SK-N-SH (cell line): Measurements from ENCODE around the gene SIN3A. TPM values are rescaled to one million over a fixed set of nuclear protein-coding genes. Genes with fewer than 3 reads are reported as not detected.

Source experiments
- CTCF ChIA-PET: fragments of 300-600, 350-600 bp; formaldehyde crosslinking; extraction: SDS; loops from one replicate; lab custom pipeline; 2021; lab: Yijun Ruan, JAX
- POLR2A ChIA-PET: fragments of 350-600 bp; sonication (Branson Sonifier 250); formaldehyde crosslinking; extraction: SDS; loops from one replicate; lab custom pipeline; 2020; ENCODE audit warnings: antibody characterized with exemption, inconsistent platforms; lab: Yijun Ruan, JAX
- DNase-seq: peaks from one replicate; pipeline ENCODE4 v3.0.0; 2012
- H2AFZ ChIP-seq: fragments of 200-600 bp; sonication (generic); 2 replicates; pipeline ENCODE4 v1.8.1; 2016; ENCODE audit warnings: antibody characterized with exemption, mild to moderate bottlenecking, low read depth
- H3F3A ChIP-seq: fragments of 200-600 bp; sonication (generic); replicated peaks from 2 replicates; pipeline ENCODE3; 2016; ENCODE audit warnings: antibody characterized with exemption, mild to moderate bottlenecking; ENCODE audit not compliant: insufficient read depth
- H3K27ac ChIP-seq, 2 experiments: fragments of 200-500 bp in 1 of 2; fragments of 200-600 bp in 1 of 2; sonication (Bioruptor generic) in 1 of 2; sonication (generic), shearing (Covaris generic) in 1 of 2; 2 replicates each; pipeline versions ENCODE4 v1.5.1 to v1.6.1; 2014 to 2016; ENCODE audit warnings: low read depth in 2 of 2, inconsistent platforms in 1 of 2, low read length in 1 of 2, mild to moderate bottlenecking in 1 of 2, mixed read lengths in 1 of 2
- H3K27me3 ChIP-seq: fragments of 200-600 bp; sonication (generic), shearing (Covaris generic); 2 replicates; pipeline ENCODE4 v1.6.1; 2016; ENCODE audit warnings: mixed run types; ENCODE audit not compliant: insufficient read depth
- H3K36me3 ChIP-seq, 2 experiments: fragments of 200-500 bp in 1 of 2; fragments of 200-600 bp in 1 of 2; sonication (Bioruptor generic) in 1 of 2; sonication (generic) in 1 of 2; replicated peaks in 1 of 2; 2 replicates each; pipeline versions ENCODE3 to v1.5.1; 2014 to 2016; ENCODE audit warnings: low read length in 1 of 2, mild to moderate bottlenecking in 1 of 2; ENCODE audit not compliant: insufficient read depth in 2 of 2, control insufficient read depth in 1 of 2
- H3K4me1 ChIP-seq, 2 experiments: fragments of 200-500 bp in 1 of 2; fragments of 200-600 bp in 1 of 2; sonication (Bioruptor generic) in 1 of 2; sonication (generic), shearing (Covaris generic) in 1 of 2; 2 replicates each; pipeline versions ENCODE4 v1.5.1 to v1.6.1; 2014 to 2016; ENCODE audit warnings: low read depth in 1 of 2, low read length in 1 of 2, mixed run types in 1 of 2; ENCODE audit not compliant: insufficient read depth in 2 of 2, control insufficient read depth in 1 of 2
- H3K4me2 ChIP-seq: fragments of 200-600 bp; sonication (generic), shearing (Covaris generic); 2 replicates; pipeline ENCODE4 v1.6.1; 2017; ENCODE audit warnings: mixed run types
- H3K4me3 ChIP-seq, 2 experiments: fragments of 200-500 bp in 1 of 2; fragments of 200-600 bp in 1 of 2; sonication (Bioruptor generic) in 1 of 2; sonication (generic), shearing (Covaris generic) in 1 of 2; 2 replicates each; pipeline versions ENCODE4 v1.5.1 to v1.8.1; 2014 to 2016; ENCODE audit warnings: low read depth in 2 of 2, inconsistent platforms in 1 of 2, low read length in 1 of 2, mild to moderate bottlenecking in 1 of 2, mixed read lengths in 1 of 2, moderate library complexity in 1 of 2
- H3K79me2 ChIP-seq: fragments of 200-600 bp; sonication (generic); 2 replicates; pipeline ENCODE4 v1.8.1; 2017; ENCODE audit warnings: mild to moderate bottlenecking; ENCODE audit not compliant: insufficient read depth
- H3K9ac ChIP-seq: fragments of 200-600 bp; sonication (generic); 2 replicates; pipeline ENCODE4 v1.6.1; 2017; ENCODE audit warnings: mixed run types
- H3K9me2 ChIP-seq: fragments of 200-600 bp; sonication (generic); 2 replicates; pipeline ENCODE4 v1.6.1; 2017; ENCODE audit warnings: mixed run types
- H3K9me3 ChIP-seq: fragments of 200-600 bp; sonication (generic); 2 replicates; pipeline ENCODE4 v1.6.1; 2017; ENCODE audit warnings: mixed run types, mild to moderate bottlenecking, moderate library complexity
- H4K20me1 ChIP-seq: fragments of 200-600 bp; sonication (generic); 2 replicates; pipeline ENCODE4 v1.6.1; 2017; ENCODE audit warnings: mild to moderate bottlenecking, mixed run types; ENCODE audit not compliant: insufficient read depth
- CHD2 ChIP-seq: fragments of 150-350 bp; IDR thresholded peaks from 2 replicates; pipeline ENCODE4 v1.6.1; 2018; ENCODE audit warnings: low read length; ENCODE audit not compliant: partially characterized antibody
- EP300 ChIP-seq, 2 experiments: IDR thresholded peaks; 2 replicates each; pipeline versions ENCODE4 v1.4.0 to v1.6.1; 2012; ENCODE audit warnings: borderline replicate concordance in 1 of 2, low read depth in 1 of 2, low read length in 1 of 2
- EZH2phosphoT487 ChIP-seq: fragments of 200-600 bp; sonication (generic); IDR thresholded peaks from 2 replicates; pipeline ENCODE4 v1.6.1; 2017; ENCODE audit warnings: low read depth, mixed run types, mild to moderate bottlenecking, antibody characterized with exemption, moderate library complexity, borderline replicate concordance
- FOSL2 ChIP-seq: IDR thresholded peaks from 2 replicates; pipeline ENCODE4 v1.4.0; 2012; ENCODE audit warnings: low read depth, mild to moderate bottlenecking, moderate library complexity, borderline replicate concordance
- GABPA ChIP-seq: IDR thresholded peaks from 2 replicates; pipeline ENCODE4 v1.4.0; 2012; ENCODE audit warnings: low read depth, mild to moderate bottlenecking
- GATA2 ChIP-seq: sonication (generic); formaldehyde crosslinking; IDR thresholded peaks from 2 replicates; pipeline ENCODE4 v1.5.0; 2020; ENCODE audit warnings: mild to moderate bottlenecking, missing genetic modification reagents
- JUND ChIP-seq: IDR thresholded peaks from 2 replicates; pipeline ENCODE4 v1.4.0; 2012
- MAX ChIP-seq: IDR thresholded peaks from 2 replicates; pipeline ENCODE4 v1.4.0; 2012; ENCODE audit warnings: low read depth
- MXI1 ChIP-seq: IDR thresholded peaks from 2 replicates; pipeline ENCODE4 v1.6.1; 2012; ENCODE audit warnings: mild to moderate bottlenecking, low read depth, low read length, improper control_type of control experiment
- PBX3 ChIP-seq: IDR thresholded peaks from 2 replicates; pipeline ENCODE4; 2012
- POLR2AphosphoS5 ChIP-seq: IDR thresholded peaks from 2 replicates; pipeline ENCODE4 v1.6.1; 2012; ENCODE audit warnings: low read depth, low read length
- RFX5 ChIP-seq: IDR thresholded peaks from 2 replicates; pipeline ENCODE4 v1.6.1; 2012; ENCODE audit warnings: mild to moderate bottlenecking, improper control_type of control experiment, low read length
- RXRA ChIP-seq: IDR thresholded peaks from 2 replicates; pipeline ENCODE4 v1.4.0; 2012; ENCODE audit warnings: low read depth, mild to moderate bottlenecking, borderline replicate concordance
- TAF1 ChIP-seq: IDR thresholded peaks from 2 replicates; pipeline ENCODE4 v1.6.1; 2012; ENCODE audit warnings: low read depth, mild to moderate bottlenecking, low read length, moderate library complexity, borderline replicate concordance
- TCF12 ChIP-seq: IDR thresholded peaks from 2 replicates; pipeline ENCODE4 v1.4.0; 2012
- ZBTB33 ChIP-seq: IDR thresholded peaks from 2 replicates; pipeline ENCODE4 v1.4.0; 2012; ENCODE audit warnings: low read depth, borderline replicate concordance
- WGBS: methylation state at CpG from one replicate; pipeline ENCODE4 v1.1.6; 2017; ENCODE audit warnings: low lambda C conversion rate; 5-methylcytosine and 5-hydroxymethylcytosine counted together
- polyA plus RNA-seq, 3 experiments: library from polyadenylated mRNA; depleted of rRNA; stranded (reverse); fragments of >200 nt; gene quantifications; 2 replicates each; pipeline ENCODE4 v1.2.3, GENCODE V29; 2012
- TF ChIP-seq, protein P1 (sequence below): IDR thresholded peaks from 2 replicates; pipeline ENCODE4 v1.6.1; 2012; ENCODE audit warnings: mild to moderate bottlenecking, low read depth, low read length, moderate library complexity

SIN3A gene
- polyA plus RNA-seq, 1 of the 3 experiments (the other 2 are of a cell fraction) = 32.2 TPM

GRCh38 chr15:75347222-75348033, 104.1 kb downstream of the SIN3A start:
- H3K27ac ChIP-seq = peak overlapping the region in 1 of 2 experiments; percentile 73; a peak in 1 of 4 replicates
- H3K27me3 ChIP-seq = no peaks in the 10 kb centered on the region
- no peaks in the 10 kb centered on the region for H3K9me2 ChIP-seq
- peak overlapping the region; percentile 98 for H3K4me2 ChIP-seq
- H3K4me3 ChIP-seq = peak overlapping the region; percentile 70 to 77
- H3K9me3 ChIP-seq = no peaks in the 10 kb centered on the region
- no peaks in the 10 kb centered on the region for H3K36me3 ChIP-seq
- TF ChIP-seq GABPA = peak; percentile 11; the same call in 1 of the 2 replicates
- TF ChIP-seq CHD2 = peak; percentile 51
- 0 out of 2 replicates have a peak, but pooled peaks have one; percentile 3 for TF ChIP-seq PBX3
- TF ChIP-seq MAX = peak; percentile 16; the same call in 1 of the 2 replicates
- TF ChIP-seq TCF12 = no peak
- TF ChIP-seq EZH2phosphoT487 = no peak
- H3F3A ChIP-seq = peaks cover 17% of the 10 kb centered on the region
- peak overlapping the region; percentile 74 for H3K9ac ChIP-seq
- H3K4me1 ChIP-seq = peaks cover 0 to 11% of the 10 kb centered on the region in 2 experiments; a peak in 1 of 4 replicates
- H4K20me1 ChIP-seq = no peaks in the 10 kb centered on the region
- peak overlapping the region; percentile 84; the same call in 1 of the 2 replicates for H2AFZ ChIP-seq
- 16% methylated on average over 34 of the region's 65 CpGs for WGBS
- DNase-seq = peak; percentile 87
- ChIA-PET CTCF (interaction anchor here (0.7 to 3.3 kb wide), 2 partner anchors 13 to 20 kb away, joined by 3 to 18 read pairs; partner anchors contain the start of gene MAN2C1), POLR2A (interaction anchor here (1.6 to 1.8 kb wide), 2 partner anchors 12 to 21 kb away, joined by 7 to 11 read pairs; partner anchors contain the start of genes COMMD4 and MAN2C1)
- no peaks in the 10 kb centered on the region for H3K79me2 ChIP-seq

DNA sequence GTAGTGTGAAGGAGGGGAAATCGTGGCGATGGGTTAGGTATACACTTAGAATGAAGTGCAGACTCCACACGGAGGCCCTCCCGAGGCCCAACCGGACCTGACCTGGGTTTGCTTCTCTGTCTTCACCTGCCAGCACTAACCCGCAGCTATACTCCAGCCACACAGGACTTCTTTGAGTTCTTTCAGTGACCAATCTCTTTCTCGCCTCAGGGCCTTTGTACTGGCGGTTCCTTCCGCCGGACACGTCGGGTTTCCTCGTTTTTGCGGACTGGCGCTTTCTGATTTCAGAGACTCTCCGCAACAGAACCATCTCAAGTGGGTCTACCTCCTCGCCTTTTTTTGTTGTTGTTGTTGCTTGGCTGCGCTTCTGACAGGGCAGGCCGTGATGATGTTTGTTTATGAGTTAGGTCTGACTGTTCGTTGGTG, 104.7 kb downstream of the SIN3A start, which contains the start of gene NEIL1:
Gene NEIL1, plus strand, starts transcription at position 244 of the 426 bp plus-strand sequence. CDS start 1,867 bp downstream, outside the sequence.
- Histone ChIP-seq H3F3A (peaks cover 17% of the 10 kb centered on the region), H3K4me1 (peaks cover 0 to 11% of the 10 kb centered on the region in 2 experiments; a peak in 1 of 4 replicates), H3K79me2 (no peaks in the 10 kb centered on the region), H3K9ac (peak within 1 kb of the TSS; percentile 74), H3K27me3 (no peaks in the 10 kb centered on the region), H3K36me3 (no peaks in the 10 kb centered on the region), H2AFZ (peak within 1 kb of the TSS; percentile 84; the same call in 1 of the 2 replicates), H3K9me2 (no peaks in the 10 kb centered on the region), H3K27ac (peak within 1 kb of the TSS in 1 of 2 experiments; percentile 73; a peak in 1 of 4 replicates), H4K20me1 (no peaks in the 10 kb centered on the region), H3K9me3 (no peaks in the 10 kb centered on the region), H3K4me3 (peak within 1 kb of the TSS; percentile 70 to 77), H3K4me2 (peak within 1 kb of the TSS; percentile 98)
- 83% methylated on average over 20 of the region's 20 CpGs for WGBS
- DNase-seq = no peak
- ChIA-PET POLR2A (interaction anchor here (1.6 kb wide), 1 partner anchor 11 kb away, joined by 7 read pairs; the partner anchor contains the start of gene COMMD4), CTCF (interaction anchor here (0.7 to 3.3 kb wide), 2 partner anchors 12 to 21 kb away, joined by 3 to 18 read pairs; partner anchors contain the start of gene MAN2C1)
- no peak for TF ChIP-seq RXRA
- TF ChIP-seq FOSL2 = no peak
- TF ChIP-seq TAF1 = no peak
- no peak for TF ChIP-seq RFX5
- no peak for TF ChIP-seq JUND
- TF ChIP-seq EP300 (IDR thresholded peaks at IDR 0.05; ENCODE audit: borderline replicate concordance in 1 of 2, low read depth in 1 of 2, low read length in 1 of 2) = no peak
- TF ChIP-seq, protein P1, sequence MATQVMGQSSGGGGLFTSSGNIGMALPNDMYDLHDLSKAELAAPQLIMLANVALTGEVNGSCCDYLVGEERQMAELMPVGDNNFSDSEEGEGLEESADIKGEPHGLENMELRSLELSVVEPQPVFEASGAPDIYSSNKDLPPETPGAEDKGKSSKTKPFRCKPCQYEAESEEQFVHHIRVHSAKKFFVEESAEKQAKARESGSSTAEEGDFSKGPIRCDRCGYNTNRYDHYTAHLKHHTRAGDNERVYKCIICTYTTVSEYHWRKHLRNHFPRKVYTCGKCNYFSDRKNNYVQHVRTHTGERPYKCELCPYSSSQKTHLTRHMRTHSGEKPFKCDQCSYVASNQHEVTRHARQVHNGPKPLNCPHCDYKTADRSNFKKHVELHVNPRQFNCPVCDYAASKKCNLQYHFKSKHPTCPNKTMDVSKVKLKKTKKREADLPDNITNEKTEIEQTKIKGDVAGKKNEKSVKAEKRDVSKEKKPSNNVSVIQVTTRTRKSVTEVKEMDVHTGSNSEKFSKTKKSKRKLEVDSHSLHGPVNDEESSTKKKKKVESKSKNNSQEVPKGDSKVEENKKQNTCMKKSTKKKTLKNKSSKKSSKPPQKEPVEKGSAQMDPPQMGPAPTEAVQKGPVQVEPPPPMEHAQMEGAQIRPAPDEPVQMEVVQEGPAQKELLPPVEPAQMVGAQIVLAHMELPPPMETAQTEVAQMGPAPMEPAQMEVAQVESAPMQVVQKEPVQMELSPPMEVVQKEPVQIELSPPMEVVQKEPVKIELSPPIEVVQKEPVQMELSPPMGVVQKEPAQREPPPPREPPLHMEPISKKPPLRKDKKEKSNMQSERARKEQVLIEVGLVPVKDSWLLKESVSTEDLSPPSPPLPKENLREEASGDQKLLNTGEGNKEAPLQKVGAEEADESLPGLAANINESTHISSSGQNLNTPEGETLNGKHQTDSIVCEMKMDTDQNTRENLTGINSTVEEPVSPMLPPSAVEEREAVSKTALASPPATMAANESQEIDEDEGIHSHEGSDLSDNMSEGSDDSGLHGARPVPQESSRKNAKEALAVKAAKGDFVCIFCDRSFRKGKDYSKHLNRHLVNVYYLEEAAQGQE = no peak
- no peak for TF ChIP-seq CHD2
- no peak for TF ChIP-seq ZBTB33
- no peak for TF ChIP-seq POLR2AphosphoS5
- TF ChIP-seq EZH2phosphoT487 = no peak
- TF ChIP-seq MXI1 = no peak
- no peak for TF ChIP-seq GATA2 (CRISPR knock-in tag)
